Measurements from ENCODE around the gene ERGIC3.

ERGIC3 gene

GRCh38 chr20:35598899-35599775, 57.3 kb downstream of the ERGIC3 start:
- no peak for DNase-seq (ENCODE audit: low spot score)

GRCh38 chr20:35599776-35600120, 57.9 kb downstream of the ERGIC3 start:
- DNase-seq (ENCODE audit: low spot score), result no peak

GRCh38 chr20:35600176-35600992, 58.5 kb downstream of the ERGIC3 start:
- no peak for DNase-seq (ENCODE audit: low spot score)

- DNase-seq (ENCODE audit: low spot score), result peak; percentile 82
Observed at GRCh38 chr20:35600993-35601973, 59.4 kb downstream of the ERGIC3 start.

- no peak for DNase-seq (ENCODE audit: low spot score)
Observed at GRCh38 chr20:35601990-35602389, 60.1 kb downstream of the ERGIC3 start.

- no peak for DNase-seq (ENCODE audit: low spot score)
Observed at GRCh38 chr20:35602851-35603495, 61.1 kb downstream of the ERGIC3 start.

- DNase-seq (ENCODE audit: low spot score), result no peak
Observed at GRCh38 chr20:35603695-35604448, 62.0 kb downstream of the ERGIC3 start.

- no peak for DNase-seq (ENCODE audit: low spot score)
Observed at GRCh38 chr20:35604449-35604747, 62.5 kb downstream of the ERGIC3 start.

GRCh38 chr20:35606127-35606526, 64.2 kb downstream of the ERGIC3 start:
- DNase-seq (ENCODE audit: low spot score), result no peak

Measured in CD4-positive, alpha-beta T cell treated with Interleukin-2 at 100 ng/mL for 4 hours (primary cell).